NCI-H1105 (cell line): ENCODE data around the gene BANK1.

Experiments
- DNase-seq: peaks from one replicate; lab custom pipeline; 2025; lab: John Stamatoyannopoulos, UW

The BANK1 gene

GRCh38 chr4:101790521-101791181, at the start of gene BANK1:
BANK1 (plus strand) TSS chr4:101790730; CDS start chr4:101790881, 151 bp downstream.
- no peak for DNase-seq

- DNase-seq = no peak
Observed at GRCh38 chr4:101753721-101754120, 36.8 kb upstream of the BANK1 start.

GRCh38 chr4:101756181-101756580, 34.3 kb upstream of the BANK1 start:
- no peak for DNase-seq

GRCh38 chr4:101761405-101761804, 29.1 kb upstream of the BANK1 start:
- DNase-seq = no peak

GRCh38 chr4:101762025-101762424, 28.5 kb upstream of the BANK1 start:
- DNase-seq = no peak

- no peak for DNase-seq
Observed at GRCh38 chr4:101762534-101762933, 28.0 kb upstream of the BANK1 start.

- DNase-seq = no peak
Observed at GRCh38 chr4:101763576-101763975, 27.0 kb upstream of the BANK1 start.

- no peak for DNase-seq
Observed at GRCh38 chr4:101774807-101775206, 15.7 kb upstream of the BANK1 start.

- DNase-seq = no peak
Observed at GRCh38 chr4:101777431-101777830, 13.1 kb upstream of the BANK1 start.

- no peak for DNase-seq
Observed at GRCh38 chr4:101780284-101780683, 10.2 kb upstream of the BANK1 start.

- no peak for DNase-seq
Observed at GRCh38 chr4:101782546-101782945, 8.0 kb upstream of the BANK1 start.

GRCh38 chr4:101784957-101785356, 5.6 kb upstream of the BANK1 start:
- DNase-seq = no peak

GRCh38 chr4:101785486-101785885, 5.0 kb upstream of the BANK1 start:
- DNase-seq = no peak

- no peak for DNase-seq
Observed at GRCh38 chr4:101787701-101788316, 2.7 kb upstream of the BANK1 start.

- no peak for DNase-seq
Observed at GRCh38 chr4:101791182-101791558, 640 bp downstream of the BANK1 start.

GRCh38 chr4:101792056-101792590, 1.6 kb downstream of the BANK1 start:
- no peak for DNase-seq

- DNase-seq = no peak
Observed at GRCh38 chr4:101793397-101793796, 2.9 kb downstream of the BANK1 start.

GRCh38 chr4:101794806-101795205, 4.3 kb downstream of the BANK1 start:
- DNase-seq = no peak

GRCh38 chr4:101795704-101796103, 5.2 kb downstream of the BANK1 start:
- no peak for DNase-seq

GRCh38 chr4:101801958-101802357, 11.4 kb downstream of the BANK1 start:
- DNase-seq = no peak

- DNase-seq = no peak
Observed at GRCh38 chr4:101806914-101807313, 16.4 kb downstream of the BANK1 start.

- no peak for DNase-seq
Observed at GRCh38 chr4:101807351-101807750, 16.8 kb downstream of the BANK1 start.

- DNase-seq = no peak
Observed at GRCh38 chr4:101813604-101814003, 23.1 kb downstream of the BANK1 start.

GRCh38 chr4:101818362-101818761, 27.8 kb downstream of the BANK1 start:
- no peak for DNase-seq
